A549 (cell line): Measurements from ENCODE around the gene AGXT. TPM values are rescaled to one million over a fixed set of nuclear protein-coding genes. Genes with fewer than 3 reads are reported as not detected.
A peak's percentile ranks its signal among the peaks of the same experiment; 100 is the strongest.

ENCODE experiments used
- ATAC-seq, 2 experiments: fragments of 200-7000 bp in 1 of 2; fragments of >200 bp in 1 of 2; cut with Nextera tagmentation in 1 of 2; cut with Tn5 transposase in 1 of 2; 3 replicates each; pipeline versions ENCODE4 v1.8.0 to v1.9.1; 2018 to 2020; ENCODE audit warnings: mild to moderate bottlenecking in 1 of 2, moderate library complexity in 1 of 2
- CTCF ChIA-PET: fragments of 300-600 bp; sonication (Branson Sonifier 250); formaldehyde crosslinking; extraction: SDS; loops from one replicate; lab custom pipeline; 2021; ENCODE audit warnings: antibody characterized with exemption, inconsistent platforms; lab: Yijun Ruan, JAX
- POLR2A ChIA-PET: fragments of 350-600 bp; formaldehyde crosslinking; extraction: SDS; loops from one replicate; lab custom pipeline; 2021; ENCODE audit warnings: antibody characterized with exemption, inconsistent platforms; lab: Yijun Ruan, JAX
- DNase-seq, 2 experiments: peaks; one replicate each; pipeline versions ENCODE4 v3.0.0 to v3.0.0-alpha.2; 2011 to 2016; ENCODE audit warnings: low read depth in 1 of 2, low spot score in 1 of 2
- FAIRE-seq: peaks from 2 replicates; lab custom pipeline; 2011; peaks lifted over from hg19 to GRCh38; lab: Jason Lieb, UNC
- H3K27ac ChIP-seq, 2 experiments: fragments of >200 bp; sonication (Bioruptor Twin); formaldehyde crosslinking; 3 replicates each; pipeline ENCODE4 v1.5.1; 2016 to 2017
- H3K4me1 ChIP-seq: fragments of >200 bp; sonication (Bioruptor Twin); formaldehyde crosslinking; 3 replicates; pipeline ENCODE4 v1.6.1; 2016
- H3K4me2 ChIP-seq: fragments of >200 bp; sonication (Bioruptor Twin); formaldehyde crosslinking; 3 replicates; pipeline ENCODE4 v1.6.1; 2016
- H3K4me3 ChIP-seq: fragments of >200 bp; sonication (Bioruptor Twin); formaldehyde crosslinking; 3 replicates; pipeline ENCODE4 v1.5.1; 2016
- H3K9me3 ChIP-seq: fragments of >200 bp; sonication (Bioruptor Twin); formaldehyde crosslinking; 3 replicates; pipeline ENCODE4 v1.6.1; 2016
- CBX8 ChIP-seq: fragments of 200-600 bp; sonication (generic); IDR thresholded peaks from 2 replicates; pipeline ENCODE4 v1.6.1; 2016
- CHD4 ChIP-seq: fragments of 200-600 bp; sonication (generic); IDR thresholded peaks from 2 replicates; pipeline ENCODE4 v1.6.1; 2016; ENCODE audit warnings: antibody characterized with exemption, mild to moderate bottlenecking, borderline replicate concordance
- EHMT2 ChIP-seq: fragments of 200-600 bp; sonication (generic); IDR thresholded peaks from 2 replicates; pipeline ENCODE4 v1.6.1; 2016; ENCODE audit warnings: antibody characterized with exemption, low read depth, mild to moderate bottlenecking, moderate library complexity
- ESRRA ChIP-seq: fragments of 150-350 bp; IDR thresholded peaks from 2 replicates; pipeline ENCODE4 v1.6.1; 2014; ENCODE audit warnings: mild to moderate bottlenecking, low read length, borderline replicate concordance
- HOXA7 ChIP-seq: fragments of 250-450 bp; sonication (Bioruptor Pico); IDR thresholded peaks from 2 replicates; pipeline ENCODE4 v1.5.0; 2020; ENCODE audit warnings: mild to moderate bottlenecking, moderate library complexity
- HOXB13 ChIP-seq: fragments of 250-450 bp; sonication (Bioruptor Pico); IDR thresholded peaks from 2 replicates; pipeline ENCODE4 v1.5.0; 2020; ENCODE audit warnings: low read depth, mild to moderate bottlenecking, moderate library complexity
- JUN ChIP-seq, 2 experiments: fragments of >200 bp; sonication (Bioruptor Twin); formaldehyde crosslinking; IDR thresholded peaks; 2 replicates in 1 of 2; 3 replicates in 1 of 2; pipeline ENCODE4 v1.6.1; 2016 to 2017
- KDM1A ChIP-seq: fragments of 200-600 bp; sonication (generic); IDR thresholded peaks from 2 replicates; pipeline ENCODE4 v1.6.1; 2016; ENCODE audit warnings: low read depth, mild to moderate bottlenecking
- MAZ ChIP-seq: fragments of 150-350 bp; IDR thresholded peaks from 2 replicates; pipeline ENCODE4 v1.6.1; 2014; ENCODE audit warnings: antibody characterized with exemption, low read depth, low read length, borderline replicate concordance
- NR3C1 ChIP-seq: fragments of >200 bp; sonication (Bioruptor Twin); formaldehyde crosslinking; IDR thresholded peaks from 3 replicates; pipeline ENCODE4 v1.6.1; 2017
- POLR2AphosphoS2 ChIP-seq: conservative IDR thresholded peaks from 2 replicates; pipeline ENCODE4 v1.6.1; 2012; ENCODE audit warnings: low read length, improper control_type of control experiment, inconsistent platforms
- RCOR1 ChIP-seq: fragments of 150-350 bp; IDR thresholded peaks from 2 replicates; pipeline ENCODE4 v1.6.1; 2014; ENCODE audit warnings: antibody characterized with exemption, low read length, low read depth
- RNF2 ChIP-seq: fragments of 200-600 bp; sonication (generic); IDR thresholded peaks from 2 replicates; pipeline ENCODE4 v1.6.1; 2016; ENCODE audit warnings: low read depth, mild to moderate bottlenecking, antibody characterized with exemption, moderate library complexity, borderline replicate concordance
- ZFP36 ChIP-seq: fragments of 450-650 bp; IDR thresholded peaks from 2 replicates; pipeline ENCODE4 v1.6.1; 2014; ENCODE audit warnings: borderline replicate concordance; ENCODE audit not compliant: partially characterized antibody
- ZNF302 ChIP-seq: fragments of 250-450 bp; sonication (Bioruptor Pico); IDR thresholded peaks from 2 replicates; pipeline ENCODE4 v1.9.0; 2021; ENCODE audit warnings: inconsistent platforms, mild to moderate bottlenecking, moderate library complexity
- WGBS: methylation state at CpG from one replicate; pipeline ENCODE4 v1.1.6; 2017; ENCODE audit errors: missing lambda C conversion rate; 5-methylcytosine and 5-hydroxymethylcytosine counted together
- polyA plus RNA-seq, 4 experiments: library from polyadenylated mRNA; depleted of rRNA in 3 of 4; stranded (reverse); fragments of >200 nt; fragmentation: RNase III in 1 of 4; extraction: RNeasy Plus Mini Kit Qiagen cat#74134 plus additional on column Dnase treatment in 1 of 4; gene quantifications; 2 replicates in 3 of 4; 3 replicates in 1 of 4; pipeline ENCODE4 v1.2.3, GENCODE V29; 2011 to 2017
- TF ChIP-seq, protein P1 (sequence below): fragments of 250-450 bp; sonication (Bioruptor Pico); IDR thresholded peaks from 2 replicates; pipeline ENCODE4 v1.5.0; 2020; ENCODE audit warnings: low read depth, mild to moderate bottlenecking, moderate library complexity
- TF ChIP-seq, protein P2 (sequence below): fragments of 450-650 bp; IDR thresholded peaks from 2 replicates; pipeline ENCODE4 v1.6.1; 2014; ENCODE audit warnings: antibody characterized with exemption

The AGXT gene
- polyA plus RNA-seq, 2 of the 4 experiments (the other 2 are of a cell fraction) = not detected

- ChIA-PET POLR2A (no interaction called here), CTCF (interaction anchor here (0.6 kb wide), 1 partner anchor 183 kb away, joined by 3 read pairs; no protein-coding TSS in a partner anchor)
- no peak overlapping the region for H3K27ac ChIP-seq
- FAIRE-seq (no peak), DNase-seq (no peak), ATAC-seq (peak in 1 of 2 experiments; percentile 36; a peak in 3 of 6 replicates)
- H3K4me1 ChIP-seq = peaks cover under 1% of the 10 kb centered on the region; the same call in 2 of the 3 replicates
- no peaks in the 10 kb centered on the region for H3K9me3 ChIP-seq
- whole genome bisulfite sequencing = 87% methylated on average over 22 of the region's 37 CpGs
- no peak overlapping the region for H3K4me2 ChIP-seq
- TF ChIP-seq MAZ (no peak), POLR2AphosphoS2 (no peak), ZNF302 (no peak), HOXA7 (CRISPR knock-in tag) (no peak)
- H3K4me3 ChIP-seq = no peak overlapping the region
Measured at GRCh38 chr2:240888130-240888889, 19.7 kb downstream of the AGXT start.

- H3K4me1 ChIP-seq = peaks cover 8% of the 10 kb centered on the region
- H3K27ac ChIP-seq = no peak overlapping the region
- TF ChIP-seq ESRRA (no peak), RNF2 (no peak)
- DNase-seq (no peak), ATAC-seq (no peak), FAIRE-seq (no peak)
- H3K9me3 ChIP-seq = no peaks in the 10 kb centered on the region
- no peak overlapping the region for H3K4me3 ChIP-seq
- POLR2A ChIA-PET = no interaction called here
- WGBS = 65% methylated on average over 9 of the region's 11 CpGs
- CTCF ChIA-PET = interaction anchor here (0.6 to 1.3 kb wide), 3 partner anchors 10 to 183 kb away, joined by 3 read pairs; no protein-coding TSS in a partner anchor
- no peak overlapping the region for H3K4me2 ChIP-seq
Measured at GRCh38 chr2:240888890-240889573, 20.4 kb downstream of the AGXT start.

DNA sequence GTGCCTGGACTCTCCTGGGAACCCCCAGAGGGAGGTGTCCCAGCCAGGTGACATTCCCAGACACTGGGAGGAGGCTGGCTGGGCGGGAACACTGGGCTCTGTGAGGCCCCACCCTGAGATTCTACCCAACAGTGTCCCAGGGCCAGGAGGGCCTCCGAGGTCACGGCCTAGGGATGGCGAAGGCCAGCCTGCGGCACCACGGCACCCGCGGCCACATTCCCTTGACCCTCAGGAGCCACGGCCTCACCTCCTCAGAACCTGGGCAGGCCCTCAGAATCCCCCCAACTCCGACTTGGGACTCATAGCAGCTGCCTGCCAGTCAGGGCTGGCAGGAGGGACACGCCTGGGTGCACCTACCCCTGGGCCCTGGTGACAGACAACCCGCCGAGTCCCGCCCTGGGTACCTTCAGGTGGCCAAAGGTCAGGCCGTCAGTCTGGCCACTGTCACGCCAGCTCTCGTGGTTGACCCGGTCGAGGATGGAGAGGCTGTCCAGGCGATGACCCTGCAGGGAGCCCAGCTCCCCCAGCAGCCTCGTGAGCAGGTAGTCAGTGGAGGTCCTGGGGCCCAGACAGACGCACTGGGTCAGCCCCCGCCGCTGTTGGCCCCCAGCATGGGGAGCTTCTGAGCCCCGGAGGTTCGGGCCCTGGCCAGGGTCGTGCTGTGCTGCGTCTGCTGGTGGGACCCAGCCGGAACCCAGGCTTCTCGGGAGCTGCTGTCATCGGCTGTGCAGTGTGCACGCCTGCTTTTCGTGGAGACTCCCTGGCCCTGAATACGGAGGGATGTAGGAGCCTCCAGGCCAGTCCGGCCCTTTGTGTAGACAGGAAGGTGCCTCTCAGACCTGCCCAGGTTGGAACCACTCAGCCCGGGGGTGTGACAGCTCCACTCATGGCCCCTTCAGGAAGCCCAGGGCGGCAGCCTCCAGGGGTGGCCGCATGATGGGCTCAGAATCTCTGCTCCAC is 21.3 kb downstream of the AGXT start:
- DNase-seq (no peak), FAIRE-seq (no peak), ATAC-seq (peak in 1 of 2 experiments; percentile 11; a peak in 1 of 6 replicates)
- TF ChIP-seq CBX8 (no peak), NR3C1 (no peak), ZFP36 (no peak), HOXB13 (CRISPR knock-in tag) (no peak), EHMT2 (no peak), RCOR1 (no peak), CHD4 (no peak), KDM1A (no peak), MAZ (no peak), JUN (IDR thresholded peaks at IDR 0.05) (no peak)
- TF ChIP-seq, protein P1, sequence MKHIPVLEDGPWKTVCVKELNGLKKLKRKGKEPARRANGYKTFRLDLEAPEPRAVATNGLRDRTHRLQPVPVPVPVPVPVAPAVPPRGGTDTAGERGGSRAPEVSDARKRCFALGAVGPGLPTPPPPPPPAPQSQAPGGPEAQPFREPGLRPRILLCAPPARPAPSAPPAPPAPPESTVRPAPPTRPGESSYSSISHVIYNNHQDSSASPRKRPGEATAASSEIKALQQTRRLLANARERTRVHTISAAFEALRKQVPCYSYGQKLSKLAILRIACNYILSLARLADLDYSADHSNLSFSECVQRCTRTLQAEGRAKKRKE = no peak
- TF ChIP-seq, protein P2, sequence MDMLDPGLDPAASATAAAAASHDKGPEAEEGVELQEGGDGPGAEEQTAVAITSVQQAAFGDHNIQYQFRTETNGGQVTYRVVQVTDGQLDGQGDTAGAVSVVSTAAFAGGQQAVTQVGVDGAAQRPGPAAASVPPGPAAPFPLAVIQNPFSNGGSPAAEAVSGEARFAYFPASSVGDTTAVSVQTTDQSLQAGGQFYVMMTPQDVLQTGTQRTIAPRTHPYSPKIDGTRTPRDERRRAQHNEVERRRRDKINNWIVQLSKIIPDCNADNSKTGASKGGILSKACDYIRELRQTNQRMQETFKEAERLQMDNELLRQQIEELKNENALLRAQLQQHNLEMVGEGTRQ = no peak
- H3K4me2 ChIP-seq = no peak overlapping the region
- no peaks in the 10 kb centered on the region for H3K9me3 ChIP-seq
- ChIA-PET POLR2A (no interaction called here), CTCF (interaction anchor here (1.1 to 2.8 kb wide), 5 partner anchors 9 to 25 kb away, joined by 3 to 12 read pairs (median 4); no protein-coding TSS in a partner anchor)
- 80% methylated on average over 15 of the region's 38 CpGs for WGBS
- no peak overlapping the region for H3K4me3 ChIP-seq
- H3K27ac ChIP-seq = no peak overlapping the region
- peaks cover 9% of the 10 kb centered on the region for H3K4me1 ChIP-seq
